ENCODE data around the gene RDH11.

DNA sequence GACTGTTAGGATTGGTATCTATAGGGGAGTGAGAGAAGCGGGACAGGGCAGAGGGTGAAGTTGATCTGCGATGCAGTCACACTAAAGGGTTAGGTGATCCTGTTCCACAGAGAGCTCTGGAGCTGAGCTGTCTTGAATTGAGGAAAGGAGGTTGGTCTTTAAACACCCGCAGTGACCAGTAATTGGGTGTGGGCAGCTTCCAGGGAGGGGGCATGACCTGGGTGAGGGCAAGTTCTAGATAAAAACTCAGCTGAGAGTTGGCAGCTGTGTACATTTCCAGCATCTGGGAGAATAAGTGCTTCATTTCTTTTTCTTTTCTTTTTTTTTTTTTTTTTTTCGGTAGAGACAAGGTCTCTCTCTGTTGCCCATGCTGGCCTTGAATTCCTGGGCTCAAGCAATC, 41.2 kb upstream of the RDH11 start:
- TF ChIP-seq JUND (IDR thresholded peaks at IDR 0.05) (no peak), EP300 (IDR thresholded peaks at IDR 0.05; ENCODE audit: borderline replicate concordance in 1 of 2, low read depth in 1 of 2, low read length in 1 of 2) (no peak)
- TF ChIP-seq, protein P1, sequence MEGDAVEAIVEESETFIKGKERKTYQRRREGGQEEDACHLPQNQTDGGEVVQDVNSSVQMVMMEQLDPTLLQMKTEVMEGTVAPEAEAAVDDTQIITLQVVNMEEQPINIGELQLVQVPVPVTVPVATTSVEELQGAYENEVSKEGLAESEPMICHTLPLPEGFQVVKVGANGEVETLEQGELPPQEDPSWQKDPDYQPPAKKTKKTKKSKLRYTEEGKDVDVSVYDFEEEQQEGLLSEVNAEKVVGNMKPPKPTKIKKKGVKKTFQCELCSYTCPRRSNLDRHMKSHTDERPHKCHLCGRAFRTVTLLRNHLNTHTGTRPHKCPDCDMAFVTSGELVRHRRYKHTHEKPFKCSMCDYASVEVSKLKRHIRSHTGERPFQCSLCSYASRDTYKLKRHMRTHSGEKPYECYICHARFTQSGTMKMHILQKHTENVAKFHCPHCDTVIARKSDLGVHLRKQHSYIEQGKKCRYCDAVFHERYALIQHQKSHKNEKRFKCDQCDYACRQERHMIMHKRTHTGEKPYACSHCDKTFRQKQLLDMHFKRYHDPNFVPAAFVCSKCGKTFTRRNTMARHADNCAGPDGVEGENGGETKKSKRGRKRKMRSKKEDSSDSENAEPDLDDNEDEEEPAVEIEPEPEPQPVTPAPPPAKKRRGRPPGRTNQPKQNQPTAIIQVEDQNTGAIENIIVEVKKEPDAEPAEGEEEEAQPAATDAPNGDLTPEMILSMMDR (IDR thresholded peaks at IDR 0.05): no peak
- TF ChIP-seq, protein P2, sequence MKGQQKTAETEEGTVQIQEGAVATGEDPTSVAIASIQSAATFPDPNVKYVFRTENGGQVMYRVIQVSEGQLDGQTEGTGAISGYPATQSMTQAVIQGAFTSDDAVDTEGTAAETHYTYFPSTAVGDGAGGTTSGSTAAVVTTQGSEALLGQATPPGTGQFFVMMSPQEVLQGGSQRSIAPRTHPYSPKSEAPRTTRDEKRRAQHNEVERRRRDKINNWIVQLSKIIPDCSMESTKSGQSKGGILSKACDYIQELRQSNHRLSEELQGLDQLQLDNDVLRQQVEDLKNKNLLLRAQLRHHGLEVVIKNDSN (IDR thresholded peaks at IDR 0.05; ENCODE audit: borderline replicate concordance, low read depth): no peak
- TF ChIP-seq, protein P3, sequence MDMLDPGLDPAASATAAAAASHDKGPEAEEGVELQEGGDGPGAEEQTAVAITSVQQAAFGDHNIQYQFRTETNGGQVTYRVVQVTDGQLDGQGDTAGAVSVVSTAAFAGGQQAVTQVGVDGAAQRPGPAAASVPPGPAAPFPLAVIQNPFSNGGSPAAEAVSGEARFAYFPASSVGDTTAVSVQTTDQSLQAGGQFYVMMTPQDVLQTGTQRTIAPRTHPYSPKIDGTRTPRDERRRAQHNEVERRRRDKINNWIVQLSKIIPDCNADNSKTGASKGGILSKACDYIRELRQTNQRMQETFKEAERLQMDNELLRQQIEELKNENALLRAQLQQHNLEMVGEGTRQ (IDR thresholded peaks at IDR 0.05; ENCODE audit: borderline replicate concordance, low read depth, low read length): no peak

Data from SK-N-SH (cell line).